LoVo (cell line): ENCODE results near the gene CRTC2.
"Not testable (repeated sequence)": the region's sequence is repeated elsewhere in the genome, so short reads cannot be mapped to it uniquely, and the experiment has no call there.

Experiments
- DNase-seq: peaks from one replicate; pipeline ENCODE4 v3.0.0-alpha.2; 2016; ENCODE audit warnings: low spot score

CRTC2 gene

GRCh38 chr1:153929426-153929825, 29.0 kb downstream of the CRTC2 start:
- DNase-seq, result no peak

DNA sequence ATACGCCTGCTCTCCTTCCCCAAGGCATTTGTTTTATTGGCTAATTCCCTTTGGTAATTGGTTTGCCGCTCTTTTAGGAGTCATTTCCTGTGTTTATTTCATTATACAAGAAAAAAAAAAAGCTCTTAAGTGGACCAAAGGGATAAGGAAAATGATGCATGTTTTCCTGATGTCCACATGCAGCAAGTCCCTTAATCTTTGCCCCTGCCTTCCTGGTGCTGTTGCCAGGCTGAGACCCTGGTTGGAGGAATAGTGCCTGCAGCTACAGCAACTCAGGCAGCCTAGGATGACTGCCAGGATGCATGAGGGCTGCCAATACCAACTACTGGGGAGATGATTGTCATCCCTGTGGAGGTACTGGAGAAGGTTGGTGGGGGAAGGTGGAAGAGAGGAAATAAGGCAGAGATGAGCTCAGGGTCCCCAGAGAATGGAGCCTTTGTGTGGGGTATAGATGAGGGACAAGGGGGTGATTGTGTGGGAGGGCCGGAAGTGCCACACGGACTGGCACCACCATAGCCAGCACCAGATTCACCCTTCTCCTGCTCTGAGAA, 29.5 kb downstream of the CRTC2 start:
- DNase-seq, result no peak

DNA sequence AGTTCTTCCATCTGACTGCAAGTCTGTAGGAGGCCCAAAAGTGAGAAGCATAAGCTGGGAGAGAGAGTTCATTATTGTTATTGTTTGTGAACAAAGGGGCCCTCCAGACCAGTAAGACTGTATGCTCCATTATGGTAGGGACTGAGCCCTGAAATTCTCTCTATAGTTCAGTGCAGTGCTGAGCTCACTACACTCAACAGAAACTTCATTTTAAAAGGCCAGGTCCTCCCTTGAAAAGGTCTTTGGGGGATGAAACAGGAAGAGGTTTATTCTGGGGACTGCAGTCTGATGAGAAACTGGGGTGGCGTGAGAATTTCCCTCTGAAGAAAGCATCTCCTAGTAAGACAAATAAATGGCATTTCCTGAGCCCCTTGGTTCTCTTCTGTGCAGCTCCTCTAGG, 30.2 kb downstream of the CRTC2 start:
- DNase-seq, result no peak

GRCh38 chr1:153926405-153926804, 32.0 kb downstream of the CRTC2 start:
- DNase-seq, result no peak

- peak; percentile 99 for DNase-seq
These were observed 35.2 kb downstream of the CRTC2 start, which contains the start of gene GATAD2B for GRCh38 chr1:153922972-153923925. TSS of gene GATAD2B (minus strand) at chr1:153922972. CDS start at chr1:153828347, 94,625 bp downstream.

GRCh38 chr1:153922076-153922971, 36.1 kb downstream of the CRTC2 start:
- DNase-seq, result peak; percentile 2

DNA sequence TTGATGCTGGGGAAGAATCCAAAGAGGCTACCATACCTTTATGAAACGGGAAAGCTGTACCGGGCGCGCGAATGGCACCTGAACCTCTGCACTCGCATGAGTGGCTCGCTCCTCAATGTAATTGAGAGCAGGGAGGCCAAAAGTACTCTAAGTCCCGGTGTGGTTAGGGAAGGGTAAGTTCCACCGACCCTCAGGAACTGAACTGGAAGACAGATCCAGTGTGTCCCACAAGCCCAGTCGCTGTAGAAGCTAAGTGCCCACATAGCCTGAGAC, 36.7 kb downstream of the CRTC2 start:
- DNase-seq, result no peak

- no peak for DNase-seq
These were observed 37.2 kb downstream of the CRTC2 start for GRCh38 chr1:153921080-153921802.

DNA sequence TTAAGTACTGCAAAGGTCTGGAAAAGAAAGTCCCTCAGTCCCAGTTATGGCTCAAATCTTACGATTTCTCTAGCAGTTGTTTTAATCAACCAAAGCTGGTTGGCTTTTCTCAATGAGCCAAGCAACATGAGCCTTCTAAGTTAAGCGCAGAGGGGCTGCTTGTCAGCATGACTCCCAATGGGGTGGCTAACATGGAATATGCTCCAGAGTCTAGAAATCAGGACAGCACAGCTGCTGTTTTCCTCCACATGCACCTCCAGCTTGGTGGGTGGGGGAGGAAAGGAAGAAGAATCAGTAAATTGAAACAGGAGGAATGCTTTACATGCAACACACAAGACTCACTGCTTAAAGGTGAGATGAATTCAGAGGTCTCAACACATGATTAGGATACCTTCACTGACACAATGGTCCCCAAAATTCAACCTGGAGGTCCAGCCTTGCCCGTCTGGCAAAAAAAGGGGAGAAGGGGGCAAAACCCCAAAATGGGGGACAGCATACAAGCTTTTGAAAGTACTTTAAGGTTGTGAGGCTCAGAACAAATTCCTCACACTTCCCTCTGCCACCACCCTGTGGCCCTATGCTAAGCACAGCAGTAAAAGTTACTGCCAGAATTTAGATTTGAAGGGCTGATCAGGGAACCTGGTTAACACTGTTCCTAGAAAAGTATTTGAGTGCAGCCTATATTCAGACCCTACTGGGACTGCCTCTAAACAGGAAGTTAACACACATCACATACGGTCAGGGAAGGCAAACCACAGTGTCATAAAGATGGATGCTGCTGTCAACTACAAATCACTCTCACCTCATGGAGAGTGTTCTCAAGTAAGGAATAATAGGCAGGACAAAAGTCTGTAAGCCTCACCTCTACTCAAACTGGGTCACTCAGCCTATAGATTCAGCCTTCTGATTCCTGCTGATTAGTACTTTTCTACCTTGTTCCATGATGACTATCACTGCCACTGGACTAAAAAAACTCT, 38.2 kb downstream of the CRTC2 start:
- no peak for DNase-seq

DNA sequence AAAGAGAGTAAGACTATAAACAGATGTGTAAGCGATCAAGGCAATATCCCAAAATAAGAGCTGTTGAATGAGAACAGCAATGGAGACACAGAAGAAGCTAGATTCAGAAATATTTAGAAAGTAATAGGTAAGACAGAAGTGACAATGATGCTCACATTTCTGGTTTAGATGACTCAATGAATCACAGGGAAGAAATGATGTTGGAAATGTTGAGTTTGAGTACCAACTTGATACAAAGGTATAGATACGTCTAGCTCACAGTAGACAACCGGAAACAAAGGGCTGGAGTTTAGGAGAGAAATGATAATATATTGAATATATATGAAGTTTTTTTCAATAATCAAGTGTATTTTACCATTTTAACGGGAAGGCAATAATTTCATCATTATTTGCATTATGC, 42.1 kb downstream of the CRTC2 start:
- DNase-seq, result no peak

GRCh38 chr1:153912349-153912748, 46.1 kb downstream of the CRTC2 start:
- no peak for DNase-seq

- DNase-seq, result not testable (repeated sequence)
These were observed 47.9 kb downstream of the CRTC2 start for GRCh38 chr1:153910560-153910959.

DNA sequence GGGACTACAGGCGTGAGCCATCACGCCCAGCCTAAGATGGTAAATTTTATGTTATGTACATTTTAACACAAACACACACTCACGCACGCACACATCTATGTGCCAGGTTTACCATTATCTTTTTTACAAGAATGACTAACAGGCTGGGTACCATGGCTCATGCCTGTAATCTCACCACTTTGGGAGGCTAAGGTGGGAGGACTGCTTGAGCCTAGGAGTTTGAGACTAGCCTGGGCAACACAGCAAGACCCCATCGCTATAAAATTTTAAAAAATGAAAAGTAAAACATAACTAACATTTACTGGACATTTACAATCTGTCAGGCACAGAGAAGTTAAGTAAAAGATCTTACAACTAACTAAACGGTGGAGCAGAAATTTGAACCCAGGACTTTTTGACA, 50.3 kb downstream of the CRTC2 start:
- DNase-seq, result no peak

DNA sequence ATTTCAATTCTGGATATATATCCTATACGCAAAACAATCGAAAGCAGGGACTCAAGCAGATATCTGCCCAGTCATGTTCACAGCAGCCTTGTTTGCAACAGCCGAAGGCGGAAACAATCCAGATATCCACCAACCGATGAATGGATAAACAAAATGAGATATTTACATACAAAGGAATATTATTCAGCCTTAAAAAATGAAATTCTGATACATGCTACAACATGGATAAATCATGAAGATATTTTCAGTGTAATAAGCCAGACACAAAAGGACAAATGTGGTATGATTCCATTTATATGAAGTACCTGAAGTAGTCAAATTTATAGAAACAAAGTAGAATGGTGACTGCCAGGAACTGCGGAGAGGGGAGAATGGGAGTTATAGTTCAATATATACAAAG, 51.3 kb downstream of the CRTC2 start:
- no peak for DNase-seq

GRCh38 chr1:153906396-153906795, 52.0 kb downstream of the CRTC2 start:
- no peak for DNase-seq

- DNase-seq, result not testable (repeated sequence)
These were observed 52.5 kb downstream of the CRTC2 start for GRCh38 chr1:153905908-153906307.

DNA sequence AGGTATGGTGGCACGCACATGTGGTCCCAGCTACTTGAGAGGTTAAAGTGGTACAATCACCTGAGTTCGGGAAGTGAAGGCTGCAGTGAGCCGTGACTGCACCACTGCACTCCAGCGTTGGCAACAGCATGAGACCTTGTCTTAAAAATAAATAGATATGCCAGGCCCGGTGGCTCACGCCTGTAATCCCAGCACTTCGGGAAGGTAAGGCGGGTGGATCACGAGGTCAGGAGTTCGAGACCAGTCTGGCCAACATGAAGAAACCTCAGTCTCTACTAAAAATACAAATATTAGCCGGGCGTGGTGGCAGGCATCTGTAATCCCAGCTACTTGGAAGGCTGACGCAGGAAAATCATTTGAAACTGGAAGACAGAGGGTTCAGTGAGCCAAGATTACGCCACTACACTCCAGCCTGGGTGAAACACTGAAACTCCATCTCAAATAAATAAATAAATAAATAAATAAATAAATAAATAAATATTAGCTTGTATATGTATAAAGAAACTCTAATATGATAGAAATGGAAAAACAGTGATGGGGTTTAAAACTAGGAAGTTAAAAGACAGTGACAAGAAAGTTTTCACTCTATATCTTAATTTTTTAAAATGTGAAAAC, 54.5 kb downstream of the CRTC2 start:
- DNase-seq, result no peak

GRCh38 chr1:153899509-153899908, 58.9 kb downstream of the CRTC2 start:
- DNase-seq, result no peak
